ENCODE measurements around the gene SPTBN1. TPM values are rescaled to one million over a fixed set of nuclear protein-coding genes. Genes with fewer than 3 reads are reported as not detected.

SPTBN1 gene
- total and polyA plus RNA-seq, 9 of the 15 experiments (the other 6 are each of a cell fraction or from before 2014, with no cell fraction given): 8.9 to 66.8 (median 31.4) TPM

DNA sequence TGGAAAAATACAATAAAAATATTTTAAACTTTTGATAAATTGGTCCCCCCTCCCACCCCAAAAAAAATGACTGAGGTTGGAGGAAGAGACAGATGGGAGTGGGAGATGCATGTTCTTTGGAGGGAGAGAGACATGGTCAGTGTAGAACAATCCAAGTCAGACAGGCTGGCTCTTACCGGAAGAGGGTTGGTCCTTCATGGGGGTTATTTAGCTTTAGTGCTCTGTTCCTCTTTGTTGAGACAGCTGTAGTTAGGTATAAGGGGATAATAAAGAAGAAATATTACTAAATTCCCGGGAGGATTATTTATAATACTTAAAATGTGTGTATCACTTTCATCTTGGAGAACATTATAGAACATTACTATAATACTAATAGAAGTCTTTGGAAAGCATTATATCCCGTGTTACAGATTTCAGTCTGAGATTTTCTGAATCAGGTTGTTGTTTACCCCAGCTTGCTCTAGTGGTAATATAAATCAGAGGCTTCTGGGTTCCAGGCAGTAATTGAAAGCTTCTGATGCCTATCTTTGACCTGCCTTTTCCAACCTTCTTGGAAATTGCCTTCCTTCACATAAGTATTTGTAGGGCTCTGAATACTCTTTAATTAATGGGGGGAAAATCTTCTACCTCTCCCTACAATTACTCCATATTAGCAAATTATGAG is 87.7 kb downstream of the SPTBN1 start:
- Histone ChIP-seq H3K79me2 (ENCODE audit: control insufficient read depth, insufficient read depth, low read length) (no peaks in the 10 kb centered on the region), H3K27me3 (ENCODE audit: control insufficient read depth in 2 of 2, insufficient read depth in 2 of 2, low read length in 2 of 2) (peaks cover 2% of the 10 kb centered on the region in 2 experiments; a peak in 1 of 5 replicates), H3K9ac (ENCODE audit: insufficient read depth in 1 of 2, low read depth in 2 of 2, low read length in 2 of 2) (no peak overlapping the region), H3K36me3 (ENCODE audit: control insufficient read depth, insufficient read depth, low read length) (no peaks in the 10 kb centered on the region), H3K27ac (ENCODE audit: extremely low read depth, low read depth, low read length) (no peak overlapping the region), H3K4me1 (replicated peaks in 1 of 2; ENCODE audit: control insufficient read depth in 2 of 2, insufficient read depth in 2 of 2, low read length in 2 of 2) (peaks cover 0 to 10% of the 10 kb centered on the region in 2 experiments; a peak in 2 of 5 replicates), H3K4me3 (no peak overlapping the region), H2AFZ (ENCODE audit: low read depth, low read length) (no peak overlapping the region), H3K9me3 (replicated peaks; ENCODE audit: control insufficient read depth, insufficient read depth, low read depth, low read length) (no peaks in the 10 kb centered on the region), H3K4me2 (ENCODE audit: insufficient read depth, low read length) (no peak overlapping the region), H3K9me1 (ENCODE audit: control insufficient read depth, insufficient read depth, low read length) (no peaks in the 10 kb centered on the region), H4K20me1 (replicated peaks; ENCODE audit: control insufficient read depth, insufficient read depth, low read length) (no peaks in the 10 kb centered on the region)
- DNase-seq (ENCODE audit: extremely low read depth in 1 of 4, low spot score in 3 of 4) (peak in 1 of 4 experiments; percentile 17), FAIRE-seq (no peak), ATAC-seq (no peak)
- CTCF ChIA-PET (ENCODE audit: low intra/inter-chr PET ratio): no interaction called here
- POLR2A ChIA-PET: interaction anchor here (0.7 kb wide), 1 partner anchor 727 kb away, joined by 3 read pairs; no protein-coding TSS in a partner anchor
- intact Hi-C loops (cut with micrococcal nuclease): no loop called here
- in situ Hi-C loops (cut with MboI): no loop called here
- no TSS peak for BruUV-seq (replicated peaks)
- 11% methylated on average over 3 of the region's 3 CpGs for WGBS (ENCODE audit: insufficient coverage, low coverage, missing lambda C conversion rate)
- peak in 1 of 2 experiments; percentile 61; a peak in 2 of 4 replicates for TF ChIP-seq FOXA3 (CRISPR knock-in tag; conservative IDR thresholded peaks at IDR 0.05 in 1 of 2, IDR thresholded peaks at IDR 0.05 in 1 of 2)
- no peak for TF ChIP-seq JUND (IDR thresholded peaks at IDR 0.05; ENCODE audit: borderline replicate concordance, low read depth, low read length)
- no peak for TF ChIP-seq JUND (tag; IDR thresholded peaks at IDR 0.05; ENCODE audit: borderline replicate concordance, low read depth, low read length)
- TF ChIP-seq RCOR1 (IDR thresholded peaks at IDR 0.05; ENCODE audit: borderline replicate concordance in 1 of 2, low read depth in 2 of 2, low read length in 2 of 2): peak in 1 of 2 experiments; percentile 85; a peak in 2 of 4 replicates
- TF ChIP-seq ZNF445 (CRISPR knock-in tag; IDR thresholded peaks at IDR 0.05; ENCODE audit: low read depth): no peak
- TF ChIP-seq HDAC1 (IDR thresholded peaks at IDR 0.05): peak in 1 of 2 experiments; percentile 59; a peak in 1 of 4 replicates
- peak; percentile 92 to 95 for TF ChIP-seq KDM1A (IDR thresholded peaks at IDR 0.05)
- TF ChIP-seq, protein P1, sequence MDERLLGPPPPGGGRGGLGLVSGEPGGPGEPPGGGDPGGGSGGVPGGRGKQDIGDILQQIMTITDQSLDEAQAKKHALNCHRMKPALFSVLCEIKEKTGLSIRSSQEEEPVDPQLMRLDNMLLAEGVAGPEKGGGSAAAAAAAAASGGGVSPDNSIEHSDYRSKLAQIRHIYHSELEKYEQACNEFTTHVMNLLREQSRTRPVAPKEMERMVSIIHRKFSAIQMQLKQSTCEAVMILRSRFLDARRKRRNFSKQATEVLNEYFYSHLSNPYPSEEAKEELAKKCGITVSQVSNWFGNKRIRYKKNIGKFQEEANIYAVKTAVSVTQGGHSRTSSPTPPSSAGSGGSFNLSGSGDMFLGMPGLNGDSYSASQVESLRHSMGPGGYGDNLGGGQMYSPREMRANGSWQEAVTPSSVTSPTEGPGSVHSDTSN (CRISPR knock-in tag; IDR thresholded peaks at IDR 0.05; ENCODE audit: low read depth): no peak
- TF ChIP-seq, protein P1 (tag; conservative IDR thresholded peaks at IDR 0.05; ENCODE audit: low read depth): 0 out of 2 replicates have a peak, but pooled peaks have one; percentile 20
- TF ChIP-seq MEIS2 (IDR thresholded peaks at IDR 0.05; ENCODE audit: partially characterized antibody): peak; percentile 27
- no peak for TF ChIP-seq ZNF668 (CRISPR knock-in tag; IDR thresholded peaks at IDR 0.05)
- TF ChIP-seq HDAC2 (IDR thresholded peaks at IDR 0.05): 0 out of 2 replicates have a peak, but pooled peaks have one; percentile 42
- no peak for TF ChIP-seq SREBF1 (IDR thresholded peaks at IDR 0.05; ENCODE audit: borderline replicate concordance, low read depth, low read length)
- TF ChIP-seq, protein P2, sequence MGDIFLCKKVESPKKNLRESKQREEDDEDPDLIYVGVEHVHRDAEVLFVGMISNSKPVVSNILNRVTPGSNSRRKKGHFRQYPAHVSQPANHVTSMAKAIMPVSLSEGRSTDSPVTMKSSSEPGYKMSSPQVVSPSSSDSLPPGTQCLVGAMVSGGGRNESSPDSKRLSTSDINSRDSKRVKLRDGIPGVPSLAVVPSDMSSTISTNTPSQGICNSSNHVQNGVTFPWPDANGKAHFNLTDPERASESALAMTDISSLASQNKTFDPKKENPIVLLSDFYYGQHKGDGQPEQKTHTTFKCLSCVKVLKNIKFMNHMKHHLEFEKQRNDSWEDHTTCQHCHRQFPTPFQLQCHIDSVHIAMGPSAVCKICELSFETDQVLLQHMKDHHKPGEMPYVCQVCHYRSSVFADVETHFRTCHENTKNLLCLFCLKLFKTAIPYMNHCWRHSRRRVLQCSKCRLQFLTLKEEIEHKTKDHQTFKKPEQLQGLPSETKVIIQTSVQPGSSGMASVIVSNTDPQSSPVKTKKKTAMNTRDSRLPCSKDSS (IDR thresholded peaks at IDR 0.05; ENCODE audit: low read depth, partially characterized antibody): no peak

Data from K562 (cell line).